A549 (cell line): ENCODE measurements around the gene RASL10B. TPM values are rescaled to one million over a fixed set of nuclear protein-coding genes. Genes with fewer than 3 reads are reported as not detected.

Experiments
- ATAC-seq, 2 experiments: fragments of 200-7000 bp in 1 of 2; fragments of >200 bp in 1 of 2; cut with Nextera tagmentation in 1 of 2; cut with Tn5 transposase in 1 of 2; 3 replicates each; pipeline versions ENCODE4 v1.8.0 to v1.9.1; 2018 to 2020; ENCODE audit warnings: mild to moderate bottlenecking in 1 of 2, moderate library complexity in 1 of 2
- CTCF ChIA-PET: fragments of 300-600 bp; sonication (Branson Sonifier 250); formaldehyde crosslinking; extraction: SDS; loops from one replicate; lab custom pipeline; 2021; ENCODE audit warnings: antibody characterized with exemption, inconsistent platforms; lab: Yijun Ruan, JAX
- POLR2A ChIA-PET: fragments of 350-600 bp; formaldehyde crosslinking; extraction: SDS; loops from one replicate; lab custom pipeline; 2021; ENCODE audit warnings: antibody characterized with exemption, inconsistent platforms; lab: Yijun Ruan, JAX
- DNase-seq, 2 experiments: peaks; one replicate each; pipeline versions ENCODE4 v3.0.0 to v3.0.0-alpha.2; 2011 to 2016; ENCODE audit warnings: low read depth in 1 of 2, low spot score in 1 of 2
- FAIRE-seq: peaks from 2 replicates; lab custom pipeline; 2011; peaks lifted over from hg19 to GRCh38; lab: Jason Lieb, UNC
- H3K27ac ChIP-seq, 2 experiments: fragments of >200 bp; sonication (Bioruptor Twin); formaldehyde crosslinking; 3 replicates each; pipeline ENCODE4 v1.5.1; 2016 to 2017
- H3K4me1 ChIP-seq: fragments of >200 bp; sonication (Bioruptor Twin); formaldehyde crosslinking; 3 replicates; pipeline ENCODE4 v1.6.1; 2016
- H3K4me2 ChIP-seq: fragments of >200 bp; sonication (Bioruptor Twin); formaldehyde crosslinking; 3 replicates; pipeline ENCODE4 v1.6.1; 2016
- H3K4me3 ChIP-seq: fragments of >200 bp; sonication (Bioruptor Twin); formaldehyde crosslinking; 3 replicates; pipeline ENCODE4 v1.5.1; 2016
- H3K9me3 ChIP-seq: fragments of >200 bp; sonication (Bioruptor Twin); formaldehyde crosslinking; 3 replicates; pipeline ENCODE4 v1.6.1; 2016
- ATOH8 ChIP-seq: fragments of 250-450 bp; sonication (Bioruptor Pico); IDR thresholded peaks from 2 replicates; pipeline ENCODE4 v1.5.0; 2020; ENCODE audit warnings: low read depth, mild to moderate bottlenecking, moderate library complexity
- CBX2 ChIP-seq: fragments of 200-600 bp; sonication (generic); IDR thresholded peaks from 2 replicates; pipeline ENCODE4 v1.6.1; 2016; ENCODE audit warnings: low read depth, mild to moderate bottlenecking, borderline replicate concordance
- CHD4 ChIP-seq: fragments of 200-600 bp; sonication (generic); IDR thresholded peaks from 2 replicates; pipeline ENCODE4 v1.6.1; 2016; ENCODE audit warnings: antibody characterized with exemption, mild to moderate bottlenecking, borderline replicate concordance
- E2F6 ChIP-seq: IDR thresholded peaks from 2 replicates; pipeline ENCODE4 v1.6.1; 2012; ENCODE audit warnings: low read depth, borderline replicate concordance
- EHMT2 ChIP-seq: fragments of 200-600 bp; sonication (generic); IDR thresholded peaks from 2 replicates; pipeline ENCODE4 v1.6.1; 2016; ENCODE audit warnings: antibody characterized with exemption, low read depth, mild to moderate bottlenecking, moderate library complexity
- EP300 ChIP-seq, 2 experiments: fragments of >200 bp; sonication (Bioruptor Twin); formaldehyde crosslinking; IDR thresholded peaks; 2 replicates in 1 of 2; 3 replicates in 1 of 2; pipeline ENCODE4 v1.6.1; 2016 to 2017
- FOSL2 ChIP-seq, 2 experiments: fragments of 450-650 bp in 1 of 2; fragments of >200 bp in 1 of 2; sonication (Bioruptor Twin) in 1 of 2; formaldehyde crosslinking; IDR thresholded peaks; 2 replicates each; pipeline versions ENCODE4 v1.5.0 to v1.6.1; 2016 to 2020; ENCODE audit warnings: mild to moderate bottlenecking in 1 of 2, moderate library complexity in 1 of 2
- GATA3 ChIP-seq: IDR thresholded peaks from 2 replicates; pipeline ENCODE4 v1.6.1; 2012; ENCODE audit warnings: borderline replicate concordance
- JUN ChIP-seq, 2 experiments: fragments of >200 bp; sonication (Bioruptor Twin); formaldehyde crosslinking; IDR thresholded peaks; 2 replicates in 1 of 2; 3 replicates in 1 of 2; pipeline ENCODE4 v1.6.1; 2016 to 2017
- KDM1A ChIP-seq: fragments of 200-600 bp; sonication (generic); IDR thresholded peaks from 2 replicates; pipeline ENCODE4 v1.6.1; 2016; ENCODE audit warnings: low read depth, mild to moderate bottlenecking
- MAX ChIP-seq: IDR thresholded peaks from 2 replicates; pipeline ENCODE4 v1.6.1; 2012
- MAZ ChIP-seq: fragments of 150-350 bp; IDR thresholded peaks from 2 replicates; pipeline ENCODE4 v1.6.1; 2014; ENCODE audit warnings: antibody characterized with exemption, low read depth, low read length, borderline replicate concordance
- NPAS2 ChIP-seq: fragments of 250-450 bp; sonication (Bioruptor Pico); IDR thresholded peaks from 2 replicates; pipeline ENCODE4 v1.8.0; 2022; ENCODE audit warnings: mild to moderate bottlenecking, moderate library complexity, borderline replicate concordance
- PBX3 ChIP-seq: IDR thresholded peaks from 2 replicates; pipeline ENCODE4 v1.6.1; 2012
- POLR2A ChIP-seq: IDR thresholded peaks from 2 replicates; pipeline ENCODE4 v1.6.1; 2012; ENCODE audit warnings: mild to moderate bottlenecking, low read length
- POLR2AphosphoS2 ChIP-seq: conservative IDR thresholded peaks from 2 replicates; pipeline ENCODE4 v1.6.1; 2012; ENCODE audit warnings: low read length, improper control_type of control experiment, inconsistent platforms
- RARB ChIP-seq: fragments of 250-450 bp; sonication (Bioruptor Pico); IDR thresholded peaks from 2 replicates; pipeline ENCODE4 v1.8.0; 2021; ENCODE audit warnings: mild to moderate bottlenecking, moderate library complexity
- RCOR1 ChIP-seq: fragments of 150-350 bp; IDR thresholded peaks from 2 replicates; pipeline ENCODE4 v1.6.1; 2014; ENCODE audit warnings: antibody characterized with exemption, low read length, low read depth
- RFX5 ChIP-seq: fragments of 450-650 bp; IDR thresholded peaks from 2 replicates; pipeline ENCODE4 v1.7.1; 2014; ENCODE audit warnings: antibody characterized with exemption, mild to moderate bottlenecking, moderate library complexity
- SREBF2 ChIP-seq: fragments of 450-650 bp; IDR thresholded peaks from 2 replicates; pipeline ENCODE4 v1.6.1; 2014; ENCODE audit warnings: mild to moderate bottlenecking, moderate library complexity
- USF2 ChIP-seq: fragments of 450-650 bp; IDR thresholded peaks from 2 replicates; pipeline ENCODE4 v1.6.1; 2014; ENCODE audit warnings: antibody characterized with exemption
- WGBS: methylation state at CpG from one replicate; pipeline ENCODE4 v1.1.6; 2017; ENCODE audit errors: missing lambda C conversion rate; 5-methylcytosine and 5-hydroxymethylcytosine counted together
- polyA plus RNA-seq, 4 experiments: library from polyadenylated mRNA; depleted of rRNA in 3 of 4; stranded (reverse); fragments of >200 nt; fragmentation: RNase III in 1 of 4; extraction: RNeasy Plus Mini Kit Qiagen cat#74134 plus additional on column Dnase treatment in 1 of 4; gene quantifications; 2 replicates in 3 of 4; 3 replicates in 1 of 4; pipeline ENCODE4 v1.2.3, GENCODE V29; 2011 to 2017
- TF ChIP-seq, protein P1 (sequence below): fragments of >200 bp; sonication (Bioruptor Twin); formaldehyde crosslinking; IDR thresholded peaks from 2 replicates; pipeline ENCODE4 v1.6.1; 2016

Gene RASL10B
- polyA plus RNA-seq, 2 of the 4 experiments (the other 2 are of a cell fraction), result 0.05 to 0.26 TPM

- ChIA-PET POLR2A (no interaction called here), CTCF (interaction anchor here (0.6 to 43.9 kb wide), 6 partner anchors 11 to 930 kb away, joined by 3 to 2039 read pairs (median 10); partner anchors contain the start of genes C17orf50, GAS2L2, MMP28 and TAF15)
- H3K9me3 ChIP-seq, result no peaks in the 10 kb centered on the region
- H3K4me2 ChIP-seq, result no peak overlapping the region; the same call in 2 of the 3 replicates
- no peak for FAIRE-seq
- peak overlapping the region in 1 of 2 experiments; percentile 67; a peak in 3 of 6 replicates for H3K27ac ChIP-seq
- H3K4me1 ChIP-seq, result peaks cover 35% of the 10 kb centered on the region
- ATAC-seq, result no peak
- DNase-seq, result no peak
- TF ChIP-seq GATA3 (no peak), RCOR1 (no peak), NPAS2 (CRISPR knock-in tag) (no peak), E2F6 (no peak), CHD4 (no peak), SREBF2 (no peak), POLR2A (no peak), RARB (no peak), EHMT2 (no peak), ATOH8 (CRISPR knock-in tag) (no peak), CBX2 (no peak), EP300 (IDR thresholded peaks at IDR 0.05) (no peak), JUN (IDR thresholded peaks at IDR 0.05) (no peak), POLR2AphosphoS2 (no peak)
- TF ChIP-seq, protein P1, sequence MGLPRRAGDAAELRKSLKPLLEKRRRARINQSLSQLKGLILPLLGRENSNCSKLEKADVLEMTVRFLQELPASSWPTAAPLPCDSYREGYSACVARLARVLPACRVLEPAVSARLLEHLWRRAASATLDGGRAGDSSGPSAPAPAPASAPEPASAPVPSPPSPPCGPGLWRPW, result no peak
- H3K4me3 ChIP-seq, result no peak overlapping the region
- WGBS, result 75% methylated on average over 6 of the region's 6 CpGs
Observed at GRCh38 chr17:35775583-35775982, 44.1 kb downstream of the RASL10B start.

- WGBS, result 88% methylated on average over 16 of the region's 16 CpGs
- Histone ChIP-seq H3K9me3 (no peaks in the 10 kb centered on the region), H3K4me3 (no peak overlapping the region), H3K4me2 (peak overlapping the region; percentile 15; the same call in 1 of the 3 replicates), H3K4me1 (peaks cover 42% of the 10 kb centered on the region), H3K27ac (peak overlapping the region; percentile 5 to 14; a peak in 2 of 6 replicates)
- ATAC-seq (no peak), FAIRE-seq (no peak), DNase-seq (no peak)
- TF ChIP-seq KDM1A (no peak), USF2 (no peak), FOSL2 (IDR thresholded peaks at IDR 0.05) (no peak), FOSL2 (CRISPR knock-in tag; IDR thresholded peaks at IDR 0.05) (no peak), CBX2 (no peak), MAX (no peak)
- CTCF ChIA-PET, result interaction anchor here (35.4 to 43.9 kb wide), 2 partner anchors 23 to 27 kb away, joined by 1116 to 2039 read pairs; partner anchors contain the start of genes C17orf50, GAS2L2, MMP28 and TAF15
- POLR2A ChIA-PET, result interaction anchor here (0.9 kb wide), 1 partner anchor 9 kb away, joined by 3 read pairs; no protein-coding TSS in a partner anchor
Observed at GRCh38 chr17:35778641-35779196, 47.3 kb downstream of the RASL10B start.

DNA sequence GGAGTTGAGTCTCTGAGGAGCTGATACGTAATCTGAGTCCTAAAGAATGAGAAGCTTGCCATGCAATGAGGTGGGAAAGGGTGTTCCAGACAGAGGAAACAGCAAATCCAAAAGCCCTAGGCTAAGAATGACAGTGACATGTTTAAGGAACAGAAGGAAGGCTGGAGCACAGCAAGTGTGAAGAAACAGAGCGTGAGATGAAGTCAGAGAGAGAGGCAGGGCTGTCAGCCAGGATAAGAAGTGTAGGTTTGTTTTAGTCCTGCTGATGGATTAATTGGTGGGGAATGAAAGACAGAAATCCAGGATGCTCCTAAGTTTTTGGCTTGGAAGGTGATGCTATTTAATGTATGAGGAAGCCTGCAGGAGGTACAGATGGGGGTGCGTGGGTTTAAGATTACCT, 49.5 kb downstream of the RASL10B start:
- Histone ChIP-seq H3K4me2 (no peak overlapping the region), H3K4me1 (peaks cover 41% of the 10 kb centered on the region), H3K9me3 (no peaks in the 10 kb centered on the region), H3K27ac (no peak overlapping the region), H3K4me3 (no peak overlapping the region)
- TF ChIP-seq GATA3, result no peak
- TF ChIP-seq MAZ, result no peak
- TF ChIP-seq PBX3, result no peak
- TF ChIP-seq RFX5, result no peak
- TF ChIP-seq EP300 (IDR thresholded peaks at IDR 0.05), result no peak
- DNase-seq (no peak), ATAC-seq (peak in 1 of 2 experiments; percentile 30; a peak in 1 of 6 replicates), FAIRE-seq (no peak)
- ChIA-PET POLR2A (interaction anchor here (0.5 to 1.8 kb wide), 3 partner anchors 15 to 110 kb away, joined by 3 to 8 read pairs (median 4); partner anchors contain the start of gene TAF15), CTCF (interaction anchor here (1.7 to 43.9 kb wide), 3 partner anchors 25 to 168 kb away, joined by 7 to 2039 read pairs (median 1116); partner anchors contain the start of genes C17orf50, GAS2L2, MMP28 and TAF15)
- 85% methylated on average over 3 of the region's 3 CpGs for WGBS
